GM12864 (cell line): ENCODE results near the gene TOMM40L.
"Not testable (repeated sequence)": the region's sequence is repeated elsewhere in the genome, so short reads cannot be mapped to it uniquely, and the experiment has no call there.

Experiments used
- DNase-seq: peaks from one replicate; pipeline ENCODE4 v3.0.0-alpha.2; 2011; ENCODE audit warnings: low read depth
- H3K4me3 ChIP-seq: 2 replicates; pipeline ENCODE4 v1.5.1; 2011; ENCODE audit warnings: mild to moderate bottlenecking, low read depth, low read length, control low read depth
- TF ChIP-seq, protein P1 (sequence below): IDR thresholded peaks from 2 replicates; pipeline ENCODE4 v1.5.1; 2011; ENCODE audit warnings: low read depth, mild to moderate bottlenecking, moderate library complexity, low read length, control low read depth, inconsistent platforms; ENCODE audit errors: missing control alignments

The TOMM40L gene

DNA sequence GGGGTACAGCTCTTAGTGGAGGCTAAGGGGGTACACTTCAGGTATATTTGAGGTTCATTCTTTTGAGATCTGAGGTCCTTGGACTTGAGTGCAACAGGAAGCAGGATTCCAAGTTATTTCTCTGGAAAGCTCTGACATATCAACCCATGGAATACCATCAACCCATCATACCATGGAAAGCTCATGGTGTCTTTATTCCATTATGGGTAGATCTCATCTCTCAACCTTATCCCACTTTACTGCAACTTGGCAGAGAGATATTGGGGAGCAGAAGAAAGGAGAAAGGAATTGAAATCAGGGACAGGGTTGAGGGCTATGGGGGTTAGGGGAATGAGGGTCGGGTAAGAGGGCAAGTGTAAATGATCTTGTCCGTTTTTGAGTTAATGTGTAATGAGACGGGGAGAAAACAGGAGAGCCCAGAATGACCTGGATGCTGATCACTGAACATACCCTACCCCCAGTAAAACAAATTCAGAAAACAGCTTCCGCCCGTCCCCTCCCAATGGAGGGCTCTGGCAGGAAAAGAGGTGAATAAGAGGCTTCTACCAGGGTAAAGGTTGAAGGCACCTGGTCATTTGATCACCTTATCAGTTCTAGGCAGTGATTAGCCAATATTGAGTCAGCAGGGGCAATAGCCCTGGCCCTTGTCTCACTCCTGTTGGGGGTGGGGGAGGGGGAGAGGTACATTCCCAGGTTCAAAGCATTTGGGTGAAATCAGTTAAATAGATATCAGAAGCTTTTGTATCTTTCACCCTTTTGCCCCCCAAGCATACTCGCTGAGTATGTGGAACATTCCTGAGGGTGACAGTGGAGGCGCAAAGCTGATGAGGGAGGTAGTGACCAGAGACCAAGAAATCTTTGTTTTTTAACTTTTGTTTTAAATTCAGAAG is 1.8 kb upstream of the TOMM40L start:
- TF ChIP-seq, protein P1, sequence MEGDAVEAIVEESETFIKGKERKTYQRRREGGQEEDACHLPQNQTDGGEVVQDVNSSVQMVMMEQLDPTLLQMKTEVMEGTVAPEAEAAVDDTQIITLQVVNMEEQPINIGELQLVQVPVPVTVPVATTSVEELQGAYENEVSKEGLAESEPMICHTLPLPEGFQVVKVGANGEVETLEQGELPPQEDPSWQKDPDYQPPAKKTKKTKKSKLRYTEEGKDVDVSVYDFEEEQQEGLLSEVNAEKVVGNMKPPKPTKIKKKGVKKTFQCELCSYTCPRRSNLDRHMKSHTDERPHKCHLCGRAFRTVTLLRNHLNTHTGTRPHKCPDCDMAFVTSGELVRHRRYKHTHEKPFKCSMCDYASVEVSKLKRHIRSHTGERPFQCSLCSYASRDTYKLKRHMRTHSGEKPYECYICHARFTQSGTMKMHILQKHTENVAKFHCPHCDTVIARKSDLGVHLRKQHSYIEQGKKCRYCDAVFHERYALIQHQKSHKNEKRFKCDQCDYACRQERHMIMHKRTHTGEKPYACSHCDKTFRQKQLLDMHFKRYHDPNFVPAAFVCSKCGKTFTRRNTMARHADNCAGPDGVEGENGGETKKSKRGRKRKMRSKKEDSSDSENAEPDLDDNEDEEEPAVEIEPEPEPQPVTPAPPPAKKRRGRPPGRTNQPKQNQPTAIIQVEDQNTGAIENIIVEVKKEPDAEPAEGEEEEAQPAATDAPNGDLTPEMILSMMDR: no peak
- DNase-seq: no peak
- H3K4me3 ChIP-seq: no peak overlapping the region

DNA sequence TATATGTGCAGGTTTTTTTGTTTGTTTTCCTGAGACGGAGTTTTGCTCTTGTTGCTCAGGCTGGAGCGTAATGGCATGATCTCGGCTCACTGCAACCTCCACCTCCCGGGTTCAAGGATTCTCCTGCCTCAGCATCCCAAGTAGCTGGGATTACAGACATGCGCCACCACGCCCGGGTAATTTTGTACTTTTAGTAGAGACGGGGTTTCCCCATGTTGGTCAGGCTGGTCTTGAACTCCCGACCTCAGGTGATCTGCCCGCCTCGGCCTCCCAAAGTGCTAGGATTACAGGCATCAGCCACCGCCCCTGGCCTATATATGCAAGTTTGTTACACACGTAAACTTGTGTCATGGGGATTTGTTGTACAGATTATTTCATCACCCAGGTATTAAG is 1.2 kb upstream of the TOMM40L start:
- not testable (repeated sequence) for DNase-seq, H3K4me3 ChIP-seq

DNA sequence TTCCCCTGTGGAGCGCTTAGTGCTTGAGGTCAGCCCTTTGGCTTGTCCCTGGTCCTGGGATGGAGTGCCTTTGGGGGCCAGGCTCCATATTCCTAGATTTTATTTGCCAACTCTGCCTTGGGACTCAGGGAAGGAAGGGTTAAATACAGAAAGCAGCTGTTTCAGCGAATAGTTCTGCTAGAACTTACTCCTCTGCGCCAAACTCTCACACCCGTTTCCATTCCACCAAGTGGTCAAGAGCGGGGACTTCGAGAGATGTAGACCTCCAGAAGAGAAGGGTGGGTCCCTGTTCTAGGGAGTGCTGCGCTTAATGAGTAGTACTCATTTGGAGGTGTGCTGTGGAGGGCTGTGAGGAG is 704 bp upstream of the TOMM40L start:
- no peak overlapping the region; the same call in 1 of the 2 replicates for H3K4me3 ChIP-seq
- TF ChIP-seq, protein P1: no peak
- DNase-seq: no peak

DNA sequence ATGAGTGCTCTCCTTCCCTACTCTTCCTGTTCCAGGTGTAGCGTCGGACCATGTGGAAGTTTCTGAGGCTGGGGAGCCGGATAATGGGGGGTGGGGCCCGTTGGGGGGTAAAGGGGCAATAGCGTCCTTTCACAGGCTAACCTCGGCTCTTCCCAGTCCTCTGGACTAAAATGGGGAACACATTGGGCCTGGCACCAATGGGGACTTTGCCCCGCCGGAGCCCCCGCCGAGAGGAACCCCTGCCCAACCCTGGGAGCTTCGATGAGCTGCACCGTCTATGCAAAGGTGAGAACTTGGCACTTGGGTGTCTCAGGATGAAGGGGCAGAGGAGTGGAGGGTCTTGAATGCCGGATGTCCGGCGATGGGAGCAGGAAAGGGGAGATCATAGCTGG is 456 bp downstream of the TOMM40L start:
- H3K4me3 ChIP-seq: peak overlapping the region; percentile 64
- no peak for DNase-seq
- TF ChIP-seq, protein P1: no peak

DNA sequence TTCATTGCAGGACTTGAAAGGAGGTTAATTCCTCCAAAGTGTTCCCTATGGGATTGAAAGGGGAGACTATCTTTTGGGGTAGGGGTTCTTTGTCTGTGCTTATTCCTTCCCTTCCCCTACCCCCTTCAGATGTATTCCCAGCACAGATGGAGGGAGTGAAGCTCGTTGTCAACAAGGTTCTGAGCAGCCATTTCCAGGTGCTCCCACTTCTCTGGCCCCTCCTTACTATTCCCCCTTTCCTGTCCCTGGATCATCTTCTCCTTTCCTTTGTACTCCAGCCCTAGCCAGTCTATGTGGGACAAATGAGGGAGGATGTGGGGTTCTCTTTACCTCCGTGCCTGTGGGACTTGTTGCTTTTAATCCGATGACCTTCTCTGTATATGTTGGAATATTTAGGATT is 899 bp downstream of the TOMM40L start:
- peak overlapping the region; percentile 64 for H3K4me3 ChIP-seq
- TF ChIP-seq, protein P1: no peak
- no peak for DNase-seq

DNA sequence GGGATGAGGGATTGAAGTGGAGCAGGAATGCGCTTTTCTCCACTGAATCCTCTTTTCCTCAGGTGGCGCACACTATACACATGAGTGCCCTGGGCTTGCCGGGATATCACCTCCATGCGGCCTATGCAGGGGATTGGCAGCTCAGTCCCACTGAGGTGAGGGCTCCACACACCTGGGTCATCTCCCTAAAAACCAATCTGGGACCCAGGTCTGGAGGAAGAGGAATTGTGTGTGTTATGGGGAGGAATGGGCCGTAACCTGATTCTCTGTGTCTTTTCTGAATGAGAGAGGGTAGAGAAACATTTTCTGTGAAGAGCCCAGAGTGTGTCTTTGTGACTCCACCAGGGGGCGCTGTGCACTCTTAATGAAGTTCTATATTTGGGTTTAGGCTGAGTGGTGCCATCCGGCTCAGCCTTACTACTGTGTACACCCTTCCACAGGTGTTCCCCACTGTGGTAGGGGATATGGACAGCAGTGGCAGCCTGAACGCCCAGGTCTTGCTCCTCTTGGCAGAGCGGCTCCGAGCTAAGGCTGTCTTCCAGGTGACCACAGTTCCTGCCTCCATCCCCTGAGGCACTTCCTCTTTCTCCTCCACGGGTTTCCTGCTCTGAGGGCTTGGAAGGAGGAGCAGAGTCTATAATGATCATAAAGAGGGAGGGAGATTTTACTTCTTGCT is 1.5 kb downstream of the TOMM40L start:
- TF ChIP-seq, protein P1: peak; percentile 83
- DNase-seq: peak; percentile 73
- H3K4me3 ChIP-seq: peak overlapping the region; percentile 64

DNA sequence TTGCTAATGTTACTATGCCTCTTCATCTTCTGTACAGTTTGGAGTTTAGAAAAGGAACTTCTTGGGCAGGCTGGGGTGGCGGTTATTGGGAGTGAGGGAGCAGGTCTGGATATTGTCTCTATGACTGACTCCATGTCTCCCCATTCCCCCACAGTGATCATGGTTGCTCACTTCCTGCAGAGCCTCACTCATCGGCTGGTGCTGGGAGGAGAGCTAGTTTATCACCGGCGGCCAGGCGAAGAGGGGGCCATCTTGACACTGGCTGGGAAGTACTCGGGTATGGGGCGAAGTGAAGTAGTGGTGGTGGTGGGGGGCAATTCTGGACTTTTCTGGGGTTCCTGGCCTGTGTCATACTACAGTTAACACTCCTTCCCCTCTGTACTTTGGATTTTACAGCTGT is 2.2 kb downstream of the TOMM40L start:
- no peak overlapping the region for H3K4me3 ChIP-seq
- TF ChIP-seq, protein P1: no peak
- DNase-seq: no peak
